ENCODE data around the gene CAMKMT. TPM values are rescaled to one million over a fixed set of nuclear protein-coding genes. Genes with fewer than 3 reads are reported as not detected.

The CAMKMT gene
- total RNA-seq, 6 donors from 2014 or later, result 7.7 to 17.8 (median 12.2) TPM

GRCh38 chr2:44801289-44801840 is 439.6 kb downstream of the CAMKMT start:
- Histone ChIP-seq H3K27ac (no peak overlapping the region), H3K9me3 (no peaks in the 10 kb centered on the region), H3K27me3 (peaks cover 0 to 43% (median 25%) of the 10 kb centered on the region in 4 donors), H3K36me3 (no peaks in the 10 kb centered on the region), H3K4me1 (peaks cover 5 to 18% (median 15%) of the 10 kb centered on the region in 4 donors), H3K4me3 (no peak overlapping the region)
- ATAC-seq (ENCODE audit: low FRiP score in 2 of 2) (no peak), DNase-seq (peak in 1 of 2 donors; percentile 51)
- WGBS, 2 donors, result 23 to 28% methylated on average over 22 to 23 of the region's 23 CpGs
- TF ChIP-seq POLR2A (IDR thresholded peaks at IDR 0.05) (no peak), EP300 (IDR thresholded peaks at IDR 0.05) (no peak), POLR2AphosphoS5 (IDR thresholded peaks at IDR 0.05) (no peak), CTCF (IDR thresholded peaks at IDR 0.05) (no peak)

GRCh38 chr2:44801841-44802776 is 440.4 kb downstream of the CAMKMT start:
- Histone ChIP-seq H3K9me3 (no peaks in the 10 kb centered on the region), H3K27ac (no peak overlapping the region), H3K27me3 (peaks cover 0 to 43% (median 25%) of the 10 kb centered on the region in 4 donors), H3K36me3 (no peaks in the 10 kb centered on the region), H3K4me1 (peaks cover 5 to 18% (median 15%) of the 10 kb centered on the region in 4 donors), H3K4me3 (peak overlapping the region in 1 of 4 donors; percentile 25)
- WGBS, 2 donors, result 7% methylated on average over 35 to 67 of the region's 67 CpGs
- ATAC-seq (ENCODE audit: low FRiP score in 2 of 2) (peak in 1 of 2 donors; percentile 25), DNase-seq (peak in 1 of 2 donors; percentile 81)
- TF ChIP-seq POLR2A (IDR thresholded peaks at IDR 0.05) (no peak), EP300 (IDR thresholded peaks at IDR 0.05) (no peak)

GRCh38 chr2:44802777-44803424 is 441.2 kb downstream of the CAMKMT start:
- DNase-seq, result no peak

GRCh38 chr2:44804406-44805265 is 442.9 kb downstream of the CAMKMT start:
- Histone ChIP-seq H3K27ac (no peak overlapping the region), H3K4me1 (peaks cover 5 to 18% (median 15%) of the 10 kb centered on the region in 4 donors), H3K27me3 (peaks cover 0 to 46% (median 28%) of the 10 kb centered on the region in 4 donors), H3K9me3 (no peaks in the 10 kb centered on the region), H3K4me3 (no peak overlapping the region), H3K36me3 (no peaks in the 10 kb centered on the region)
- 27 to 28% methylated on average over 12 of the region's 12 CpGs for WGBS, 2 donors
- TF ChIP-seq POLR2AphosphoS5 (IDR thresholded peaks at IDR 0.05) (no peak), EP300 (IDR thresholded peaks at IDR 0.05) (no peak), CTCF (IDR thresholded peaks at IDR 0.05) (no peak), POLR2A (IDR thresholded peaks at IDR 0.05) (no peak)
- ATAC-seq (ENCODE audit: low FRiP score in 2 of 2), result no peak
- no peak for DNase-seq

More at GRCh38 chr2:44802777-44803424, 441.2 kb downstream of the CAMKMT start:
- TF ChIP-seq CTCF (IDR thresholded peaks at IDR 0.05), result no peak
- no peak for TF ChIP-seq POLR2AphosphoS5 (IDR thresholded peaks at IDR 0.05)
- no peak for TF ChIP-seq EP300 (IDR thresholded peaks at IDR 0.05)
- no peak for TF ChIP-seq POLR2A (IDR thresholded peaks at IDR 0.05)
- peaks cover 0 to 46% (median 28%) of the 10 kb centered on the region in 4 donors for H3K27me3 ChIP-seq
- H3K4me3 ChIP-seq, result peak overlapping the region in 1 of 4 donors; percentile 25
- H3K27ac ChIP-seq, result no peak overlapping the region
- H3K9me3 ChIP-seq, result no peaks in the 10 kb centered on the region
- peaks cover 5 to 18% (median 15%) of the 10 kb centered on the region in 4 donors for H3K4me1 ChIP-seq
- 12 to 24% methylated on average over 13 to 23 of the region's 27 CpGs for WGBS, 2 donors
- H3K36me3 ChIP-seq, result no peaks in the 10 kb centered on the region
- ATAC-seq (ENCODE audit: low FRiP score in 2 of 2), result no peak
